Measurements from ENCODE around the gene NTRK2.

NTRK2 gene

DNA sequence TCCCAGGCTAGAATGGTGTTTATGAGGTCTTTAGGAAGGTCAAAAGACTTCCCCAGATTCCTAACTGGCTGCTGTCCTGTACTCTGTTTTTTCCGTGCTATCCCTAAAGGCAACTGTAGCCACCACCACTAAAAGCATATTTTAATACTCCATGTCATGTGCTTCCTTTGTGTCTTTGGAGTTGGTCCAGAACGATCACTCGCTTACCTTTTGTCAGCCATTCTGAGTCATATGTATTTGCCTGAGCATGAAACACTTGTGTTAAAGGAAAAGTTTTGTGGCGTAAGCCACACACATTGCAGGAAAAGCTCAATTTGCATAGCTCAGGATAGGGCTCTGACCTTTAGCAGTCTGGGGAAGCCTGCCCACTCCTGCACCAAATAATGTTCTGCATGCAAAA is 299.6 kb downstream of the NTRK2 start:
- TF ChIP-seq JUND (IDR thresholded peaks at IDR 0.05; ENCODE audit: low read depth) = no peak
- in situ Hi-C loops (cut with HindIII; ENCODE audit: low pct_unique_long_range_greater_than_20kb, low sequenced_read_pairs) = no loop called here
- no peak for DNase-seq (ENCODE audit: low read depth in 1 of 2, low spot score in 1 of 2)

DNA sequence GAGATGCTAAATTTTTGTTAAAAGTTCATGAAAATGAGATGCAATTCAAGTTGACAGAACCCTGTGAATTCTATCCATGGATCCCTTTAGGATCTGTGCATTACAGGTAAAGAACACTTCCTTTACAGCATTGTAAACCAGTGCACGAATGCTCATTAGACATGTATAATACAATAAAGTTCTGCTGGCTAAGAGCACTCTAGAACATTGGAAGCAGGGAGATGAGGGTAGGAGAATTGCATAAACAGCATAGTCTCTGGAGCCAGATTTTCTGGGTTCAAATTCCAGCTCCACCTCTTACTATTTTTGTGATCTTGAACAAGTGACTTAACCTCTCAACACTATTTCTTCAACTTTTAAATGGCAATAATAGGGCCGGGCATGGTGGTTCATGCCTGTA is 300.2 kb downstream of the NTRK2 start:
- in situ Hi-C loops (cut with HindIII; ENCODE audit: low pct_unique_long_range_greater_than_20kb, low sequenced_read_pairs) = no loop called here
- TF ChIP-seq JUND (IDR thresholded peaks at IDR 0.05; ENCODE audit: low read depth) = no peak
- DNase-seq (ENCODE audit: low read depth in 1 of 2, low spot score in 1 of 2) = no peak

DNA sequence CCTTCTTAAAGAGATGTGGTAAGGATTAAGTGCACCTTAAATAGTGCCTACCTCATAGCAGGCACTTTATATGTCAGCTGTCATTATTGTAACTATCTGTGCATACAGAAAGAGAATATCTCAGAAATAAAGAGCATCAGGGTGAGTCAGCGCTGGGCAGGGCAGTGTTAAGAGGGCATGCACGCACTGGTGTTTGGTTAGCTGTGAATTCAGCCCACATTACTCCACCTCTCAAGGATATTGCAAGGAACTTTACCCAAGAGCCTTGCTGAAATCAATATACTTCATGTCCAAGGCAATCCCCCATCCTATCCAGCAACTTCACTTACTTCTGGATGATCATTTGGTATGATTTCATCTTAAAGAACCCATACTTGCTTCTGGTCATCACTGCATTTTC is 300.9 kb downstream of the NTRK2 start:
- no peak for DNase-seq (ENCODE audit: low read depth in 1 of 2, low spot score in 1 of 2)
- in situ Hi-C loops (cut with HindIII; ENCODE audit: low pct_unique_long_range_greater_than_20kb, low sequenced_read_pairs) = no loop called here
- TF ChIP-seq JUND (IDR thresholded peaks at IDR 0.05; ENCODE audit: low read depth) = no peak

DNA sequence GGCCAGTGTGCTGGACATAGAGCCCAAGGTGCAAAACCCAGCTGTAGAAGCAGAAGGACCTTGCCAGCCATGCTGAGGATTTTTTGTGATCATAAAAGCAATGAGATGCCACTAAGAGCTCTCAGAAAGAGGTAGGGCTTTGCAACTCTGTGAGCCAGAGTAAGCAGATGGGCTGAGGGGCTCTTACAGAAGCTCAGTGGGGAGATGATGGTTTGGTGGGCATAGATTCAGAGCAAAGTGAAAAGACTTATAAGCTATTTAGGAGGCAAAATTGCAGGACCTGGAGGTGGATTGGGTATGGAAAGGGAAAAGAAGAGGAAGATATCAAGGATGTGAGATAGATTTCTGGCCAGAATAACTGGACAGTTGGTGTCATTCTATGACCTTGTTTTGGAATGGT is 302.0 kb downstream of the NTRK2 start:
- TF ChIP-seq JUND (IDR thresholded peaks at IDR 0.05; ENCODE audit: low read depth) = no peak
- in situ Hi-C loops (cut with HindIII; ENCODE audit: low pct_unique_long_range_greater_than_20kb, low sequenced_read_pairs) = no loop called here
- no peak for DNase-seq (ENCODE audit: low read depth in 1 of 2, low spot score in 1 of 2)

DNA sequence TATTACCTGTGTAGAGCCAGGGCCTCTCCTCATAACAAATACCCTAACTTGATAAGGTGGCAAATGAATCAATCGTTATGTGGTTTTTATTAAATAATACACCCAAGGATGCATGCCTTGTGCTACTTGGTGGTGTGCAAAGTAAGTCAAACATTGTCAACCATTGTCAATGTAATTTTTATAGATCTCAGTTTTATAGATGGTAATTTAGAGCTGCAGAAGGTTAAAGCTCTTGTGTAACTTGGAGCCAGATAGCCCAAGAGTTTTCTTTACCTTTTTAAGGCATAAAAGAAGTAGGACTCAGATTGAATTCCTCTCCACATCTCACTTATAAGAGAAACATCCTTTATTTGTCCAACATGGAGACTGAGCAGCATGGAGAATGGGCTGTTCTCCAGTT is 304.7 kb downstream of the NTRK2 start:
- in situ Hi-C loops (cut with HindIII; ENCODE audit: low pct_unique_long_range_greater_than_20kb, low sequenced_read_pairs) = no loop called here
- TF ChIP-seq JUND (IDR thresholded peaks at IDR 0.05; ENCODE audit: low read depth) = no peak
- DNase-seq (ENCODE audit: low read depth in 1 of 2, low spot score in 1 of 2) = no peak

DNA sequence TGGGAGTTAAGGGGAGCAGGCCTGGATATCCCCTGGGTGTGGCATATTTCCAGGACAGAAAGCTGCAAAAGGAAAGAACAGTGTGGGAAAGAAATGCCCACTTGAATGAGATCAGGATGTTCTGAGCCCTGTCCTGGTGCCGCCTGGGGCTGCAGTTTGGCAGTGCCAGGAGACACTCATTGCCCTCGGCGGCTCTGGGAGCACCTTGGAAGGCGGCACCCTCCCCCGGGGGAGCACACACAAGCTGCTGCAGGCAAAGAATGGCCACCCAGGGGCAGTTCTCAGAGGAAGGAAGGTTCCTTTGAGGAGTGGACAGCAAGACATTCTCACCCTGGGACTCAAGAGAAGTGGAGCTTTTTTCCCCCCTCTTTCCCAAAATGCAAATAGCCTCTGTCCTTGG is 305.3 kb downstream of the NTRK2 start:
- DNase-seq (ENCODE audit: low read depth in 1 of 2, low spot score in 1 of 2) = no peak
- TF ChIP-seq JUND (IDR thresholded peaks at IDR 0.05; ENCODE audit: low read depth) = no peak
- in situ Hi-C loops (cut with HindIII; ENCODE audit: low pct_unique_long_range_greater_than_20kb, low sequenced_read_pairs) = no loop called here

DNA sequence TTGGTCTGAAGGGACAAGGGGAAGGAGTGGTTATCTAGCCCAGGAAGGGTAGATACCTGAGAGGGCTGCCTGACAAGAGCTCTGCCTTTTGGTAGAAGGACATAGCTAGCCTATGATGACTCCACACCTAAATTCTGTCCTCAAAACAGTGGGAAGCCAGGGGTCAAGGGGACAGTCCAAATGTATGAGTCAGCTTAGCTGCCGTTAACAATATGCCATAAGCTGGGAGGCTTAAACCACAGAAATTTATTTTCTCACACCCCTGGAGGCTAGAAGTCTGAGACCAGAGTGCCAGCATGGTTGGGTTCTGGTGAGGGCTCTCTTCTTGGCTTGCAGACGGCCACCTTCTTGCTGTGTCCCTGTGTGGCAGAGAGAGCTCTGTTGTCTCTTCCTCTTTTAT is 306.4 kb downstream of the NTRK2 start:
- TF ChIP-seq JUND (IDR thresholded peaks at IDR 0.05; ENCODE audit: low read depth) = no peak
- in situ Hi-C loops (cut with HindIII; ENCODE audit: low pct_unique_long_range_greater_than_20kb, low sequenced_read_pairs) = no loop called here
- no peak for DNase-seq (ENCODE audit: low read depth in 1 of 2, low spot score in 1 of 2)

DNA sequence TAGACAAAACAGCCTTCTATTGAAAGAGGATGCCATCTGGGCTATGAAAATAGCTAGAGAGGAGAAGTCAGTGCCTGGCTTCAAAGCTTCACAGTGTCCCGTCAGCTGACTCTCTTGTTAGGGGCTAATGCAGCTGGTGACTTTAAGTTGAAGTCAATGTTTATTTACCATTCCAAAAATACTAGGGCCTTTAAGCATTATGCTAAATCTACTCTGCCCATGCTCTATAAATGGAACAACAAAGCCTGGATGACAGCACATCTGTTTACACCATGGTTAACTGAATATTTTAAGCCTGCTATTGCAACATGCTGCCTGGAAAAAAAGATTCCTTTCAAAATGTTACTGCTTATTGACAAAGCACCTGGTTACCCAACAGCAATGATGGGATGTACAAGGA is 309.1 kb downstream of the NTRK2 start:
- in situ Hi-C loops (cut with HindIII; ENCODE audit: low pct_unique_long_range_greater_than_20kb, low sequenced_read_pairs) = no loop called here
- no peak for DNase-seq (ENCODE audit: low read depth in 1 of 2, low spot score in 1 of 2)
- no peak for TF ChIP-seq JUND (IDR thresholded peaks at IDR 0.05; ENCODE audit: low read depth)

DNA sequence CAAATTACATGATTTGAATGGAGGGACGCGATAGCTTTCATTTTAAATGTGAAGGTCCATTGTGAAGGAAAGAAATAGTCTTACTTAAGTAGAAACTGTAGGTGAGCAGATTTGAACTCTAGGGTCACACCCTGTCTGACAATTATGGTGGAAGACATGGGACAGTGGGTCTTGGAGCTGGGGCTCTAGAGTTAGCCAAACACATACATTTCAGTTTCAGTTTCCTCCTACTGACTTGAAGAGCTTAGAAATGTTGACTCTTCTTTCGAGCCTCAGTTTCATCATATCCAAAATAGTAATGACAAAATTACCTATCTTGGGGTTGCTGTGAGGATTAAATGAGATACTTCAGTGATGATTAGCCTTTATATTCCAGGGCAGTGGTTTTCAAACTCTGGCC is 314.2 kb downstream of the NTRK2 start:
- no peak for DNase-seq (ENCODE audit: low read depth in 1 of 2, low spot score in 1 of 2)
- TF ChIP-seq JUND (IDR thresholded peaks at IDR 0.05; ENCODE audit: low read depth) = no peak
- in situ Hi-C loops (cut with HindIII; ENCODE audit: low pct_unique_long_range_greater_than_20kb, low sequenced_read_pairs) = no loop called here

DNA sequence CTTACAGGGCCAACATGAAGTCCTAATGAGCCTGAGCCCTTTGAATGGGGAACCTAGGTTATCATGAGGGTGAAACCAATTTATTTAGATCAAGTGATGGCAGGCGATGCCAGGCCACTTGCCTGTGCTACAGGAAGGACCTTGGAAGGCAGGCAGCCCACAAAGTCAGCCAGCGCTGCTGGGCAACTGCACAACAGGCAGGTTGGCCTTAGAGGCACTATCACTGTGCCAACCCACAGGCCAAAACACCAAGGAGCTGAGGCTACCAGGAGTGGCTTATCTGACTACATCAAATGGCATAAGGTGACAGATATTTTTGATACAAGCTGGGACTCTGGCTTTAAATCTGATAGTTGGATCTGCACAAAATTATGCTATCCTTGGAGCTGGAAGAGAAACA is 319.1 kb downstream of the NTRK2 start:
- TF ChIP-seq JUND (IDR thresholded peaks at IDR 0.05; ENCODE audit: low read depth) = no peak
- in situ Hi-C loops (cut with HindIII; ENCODE audit: low pct_unique_long_range_greater_than_20kb, low sequenced_read_pairs) = no loop called here
- DNase-seq (ENCODE audit: low read depth in 1 of 2, low spot score in 1 of 2) = no peak

DNA sequence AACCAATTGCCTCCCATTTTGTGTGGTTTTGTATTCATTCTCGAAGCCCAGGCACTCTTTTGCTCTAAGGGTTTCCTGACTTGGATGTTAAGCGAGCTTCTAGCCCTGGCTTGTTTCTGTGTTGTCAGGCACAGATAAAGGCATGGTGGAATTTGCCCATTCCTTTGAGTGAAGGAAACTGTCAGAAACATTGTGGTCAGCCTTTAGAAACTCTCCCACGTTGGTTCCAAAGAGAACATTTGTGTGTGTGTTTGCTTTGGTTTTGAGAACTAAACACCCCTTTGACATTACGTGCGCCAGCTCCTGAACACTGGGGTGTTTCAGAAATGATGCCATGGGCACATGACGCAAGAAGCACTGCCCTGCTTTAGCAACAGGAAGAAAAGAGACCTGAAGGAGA is 320.9 kb downstream of the NTRK2 start:
- in situ Hi-C loops (cut with HindIII; ENCODE audit: low pct_unique_long_range_greater_than_20kb, low sequenced_read_pairs) = no loop called here
- no peak for TF ChIP-seq JUND (IDR thresholded peaks at IDR 0.05; ENCODE audit: low read depth)
- peak in 1 of 2 experiments; percentile 69 for DNase-seq (ENCODE audit: low read depth in 1 of 2, low spot score in 1 of 2)

DNA sequence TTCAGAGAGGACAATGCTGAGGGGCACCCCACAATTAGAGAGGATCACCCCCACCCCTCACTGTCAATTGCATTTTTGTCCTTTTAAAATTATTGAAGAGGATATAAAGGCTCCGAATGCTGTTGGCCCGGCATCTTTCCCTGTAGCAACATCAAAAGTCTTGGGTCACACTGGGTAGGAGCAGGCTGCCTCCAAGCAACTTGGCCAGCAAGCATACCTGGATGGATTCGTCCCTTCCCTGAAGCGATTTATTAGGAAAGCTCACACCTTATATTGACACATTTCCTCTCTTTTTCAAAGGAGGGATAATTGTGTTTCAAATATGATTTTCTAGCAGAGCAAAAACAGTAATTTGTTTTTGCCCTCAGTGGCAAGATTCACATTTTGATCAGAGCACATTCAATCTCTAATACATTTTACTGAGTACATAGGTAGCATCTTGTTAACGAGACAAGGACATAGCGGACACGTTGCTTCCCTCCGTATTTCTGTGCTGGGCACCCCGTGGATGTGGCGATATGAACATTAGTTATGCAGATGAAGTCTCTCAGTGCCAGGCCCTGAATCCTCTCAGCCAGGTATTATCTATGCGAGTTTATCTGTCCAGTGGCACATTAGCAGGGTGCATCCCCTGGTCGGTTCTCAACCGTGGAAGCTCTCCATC is 321.5 kb downstream of the NTRK2 start:
- no peak for TF ChIP-seq JUND (IDR thresholded peaks at IDR 0.05; ENCODE audit: low read depth)
- peak in 1 of 2 experiments; percentile 3 for DNase-seq (ENCODE audit: low read depth in 1 of 2, low spot score in 1 of 2)
- in situ Hi-C loops (cut with HindIII; ENCODE audit: low pct_unique_long_range_greater_than_20kb, low sequenced_read_pairs) = no loop called here

DNA sequence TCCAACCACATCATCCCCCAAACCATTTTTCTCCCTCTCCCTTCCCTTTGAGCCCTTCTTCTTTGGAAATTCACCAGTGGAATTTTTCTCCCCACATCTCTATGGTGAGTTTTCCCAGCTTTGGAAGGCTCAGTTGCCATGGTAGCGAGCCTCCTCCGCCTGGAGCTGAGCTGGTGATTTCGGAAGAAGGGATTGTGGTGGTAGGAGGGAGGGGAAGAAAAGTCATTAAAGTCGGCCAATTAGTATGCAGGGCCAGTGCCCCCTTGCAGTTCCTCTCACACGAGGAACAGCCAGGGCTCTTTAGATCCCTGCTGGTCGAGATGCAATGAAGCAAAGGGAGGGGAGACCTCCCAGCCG is 322.0 kb downstream of the NTRK2 start:
- in situ Hi-C loops (cut with HindIII; ENCODE audit: low pct_unique_long_range_greater_than_20kb, low sequenced_read_pairs) = no loop called here
- DNase-seq (ENCODE audit: low read depth in 1 of 2, low spot score in 1 of 2) = no peak
- TF ChIP-seq JUND (IDR thresholded peaks at IDR 0.05; ENCODE audit: low read depth) = no peak

DNA sequence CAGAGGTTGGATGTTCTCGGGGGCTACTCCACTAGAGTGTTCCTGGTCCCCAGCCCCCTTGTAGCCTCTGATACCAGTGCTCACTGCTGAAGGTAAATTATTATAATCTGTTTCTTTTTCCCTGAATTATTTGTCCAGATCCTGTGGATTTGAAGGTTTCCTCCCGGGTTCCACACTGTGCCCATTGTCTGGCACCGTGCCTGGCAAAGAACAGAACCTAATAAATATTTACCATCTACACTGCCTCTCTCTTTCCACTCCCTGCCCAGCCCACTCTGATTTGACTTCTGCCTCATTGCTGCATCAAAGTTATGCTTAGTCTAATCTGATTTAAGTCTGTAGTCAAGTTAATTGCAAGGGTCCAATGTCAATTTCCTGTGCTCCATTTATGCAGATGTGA is 322.9 kb downstream of the NTRK2 start:
- DNase-seq (ENCODE audit: low read depth in 1 of 2, low spot score in 1 of 2) = no peak
- TF ChIP-seq JUND (IDR thresholded peaks at IDR 0.05; ENCODE audit: low read depth) = no peak
- in situ Hi-C loops (cut with HindIII; ENCODE audit: low pct_unique_long_range_greater_than_20kb, low sequenced_read_pairs) = no loop called here

All from T47D (cell line).